Psoas muscle (tissue), 8 donors: ENCODE measurements around the gene UPK1A. TPM values are rescaled to one million over a fixed set of nuclear protein-coding genes. Genes with fewer than 3 reads are reported as not detected.

ENCODE experiments used
- ATAC-seq, 4 donors: fragments of 200-7000 bp; cut with Tn5 transposase; one replicate each; pipeline ENCODE4 v1.9.1; 2020; ENCODE audit warnings: moderate library complexity in 3 of 4, mild to moderate bottlenecking in 2 of 4
- DNase-seq, 2 donors: peaks; one replicate each; pipeline ENCODE4 v3.0.0-alpha.2; 2020
- H3K27ac ChIP-seq: fragments of 200-600 bp; one replicate; pipeline ENCODE4 v1.8.0; 2022
- H3K27me3 ChIP-seq, 3 donors: fragments of 200-600 bp in 1 of 3; one replicate each; pipeline versions ENCODE4 v1.6.1 to v1.8.0; 2013 to 2022; ENCODE audit warnings: low read length in 2 of 3, mild to moderate bottlenecking in 2 of 3, moderate library complexity in 1 of 3; ENCODE audit not compliant: insufficient read depth in 3 of 3
- H3K36me3 ChIP-seq, 2 donors: fragments of 200-600 bp in 1 of 2; one replicate each; pipeline versions ENCODE4 v1.6.1 to v1.8.0; 2013 to 2022; ENCODE audit warnings: low read depth in 1 of 2, mild to moderate bottlenecking in 1 of 2, moderate library complexity in 1 of 2; ENCODE audit not compliant: insufficient read depth in 1 of 2
- H3K4me1 ChIP-seq: fragments of 200-600 bp; one replicate; pipeline ENCODE4 v1.8.0; 2022
- H3K4me3 ChIP-seq: fragments of 200-600 bp; one replicate; pipeline ENCODE4 v1.8.0; 2022; ENCODE audit warnings: mild to moderate bottlenecking
- H3K9me3 ChIP-seq: fragments of 200-600 bp; one replicate; pipeline ENCODE4 v1.8.0; 2022
- CTCF ChIP-seq: fragments of 200-600 bp; IDR thresholded peaks from one replicate; pipeline ENCODE4 v1.8.0; 2022; ENCODE audit warnings: antibody characterized with exemption
- WGBS, 3 donors: extraction: QIAGEN DNeasy Blood & Tissue Kit; methylation state at CpG; one replicate each; pipeline versions ENCODE4 v1.1.6 to v1.1.7; 2013; 5-methylcytosine and 5-hydroxymethylcytosine counted together
- intact Hi-C, 2 donors: fragments of 100-400 bp; cut with DNase I; formaldehyde crosslinking; loops; one replicate each; pipeline versions ENCODE4 v1.11.0 to v1.14.2; 2022
- polyA plus RNA-seq, 3 donors: library from polyadenylated mRNA; stranded (reverse); fragments of 200-250 nt; gene quantifications; one replicate each; pipeline ENCODE4 v1.2.3, GENCODE V29; 2013
- total RNA-seq, 4 donors: library from RNA; stranded (reverse); fragmentation: NEBNext Ultra II Directional in 2 of 4; extraction: Animal tissue kit (Norgen Biotek cat#: 25700) in 2 of 4; gene quantifications; one replicate each; pipeline versions ENCODE4 v1.2.1 to v1.2.4, GENCODE V29; 2021 to 2023
- donor health status: healthy with polysubstance abuse.
- donor health status: DM: no; HTN: no; CAD: no; lungs with moderate emphysema.
- donor health status: Bipolar disorder and iron deficiency.
- donor health status: healthy.
- donor health status: DM: yes; HTN: yes; CAD: no.
- donor health status: DM: no; HTN: no; CAD: no.
- donor health status: DM: no; HTN: no; CAD: no.
- donor health status: DM: yes; HTN: yes; CAD: no.

The UPK1A gene
- total and polyA plus RNA-seq, 7 donors, result 0.17 to 0.31 (median 0.24) TPM; not detected in 4

GRCh38 chr19:35637165-35637564, 29.2 kb upstream of the UPK1A start:
- Histone ChIP-seq H3K4me1 (no peaks in the 10 kb centered on the region), H3K4me3 (no peak overlapping the region), H3K27ac (no peak overlapping the region), H3K9me3 (no peaks in the 10 kb centered on the region), H3K36me3 (peaks cover 0 to 64% of the 10 kb centered on the region in 2 donors), H3K27me3 (no peaks in the 10 kb centered on the region)
- ATAC-seq (no peak), DNase-seq (no peak)
- no peak for TF ChIP-seq CTCF
- 89 to 94% (median 93%) methylated on average over 24 to 25 of the region's 25 CpGs for WGBS, 3 donors
- intact Hi-C loops, result no loop called here

GRCh38 chr19:35639321-35639639, 27.0 kb upstream of the UPK1A start:
- no peak for TF ChIP-seq CTCF
- 34 to 44% (median 43%) methylated on average over 6 of the region's 6 CpGs for WGBS, 3 donors
- no peak for DNase-seq

GRCh38 chr19:35639863-35640262, 26.5 kb upstream of the UPK1A start:
- no peak overlapping the region for H3K27ac ChIP-seq
- H3K4me1 ChIP-seq, result peaks cover 4% of the 10 kb centered on the region
- no peaks in the 10 kb centered on the region for H3K9me3 ChIP-seq
- H3K4me3 ChIP-seq, result no peak overlapping the region
- TF ChIP-seq CTCF, result no peak
- 79 to 87% (median 81%) methylated on average over 8 of the region's 8 CpGs for WGBS, 3 donors
- DNase-seq, result no peak
- no peak for ATAC-seq
- H3K36me3 ChIP-seq, result peaks cover 0 to 37% of the 10 kb centered on the region in 2 donors
- no peaks in the 10 kb centered on the region for H3K27me3 ChIP-seq
- intact Hi-C loops, result no loop called here

More at GRCh38 chr19:35639321-35639639, 27.0 kb upstream of the UPK1A start:
- ATAC-seq, result no peak
- intact Hi-C loops, result no loop called here
- H3K9me3 ChIP-seq, result no peaks in the 10 kb centered on the region
- peaks cover 0 to 43% of the 10 kb centered on the region in 2 donors for H3K36me3 ChIP-seq
- H3K27ac ChIP-seq, result no peak overlapping the region
- no peak overlapping the region for H3K4me3 ChIP-seq
- H3K27me3 ChIP-seq, result no peaks in the 10 kb centered on the region
- H3K4me1 ChIP-seq, result peaks cover 4% of the 10 kb centered on the region

- intact Hi-C loops, result no loop called here
- peaks cover 4% of the 10 kb centered on the region for H3K4me1 ChIP-seq
- DNase-seq (no peak), ATAC-seq (no peak)
- peaks cover 0 to 19% of the 10 kb centered on the region in 2 donors for H3K36me3 ChIP-seq
- no peaks in the 10 kb centered on the region for H3K9me3 ChIP-seq
- WGBS, 3 donors, result 18 to 31% (median 24%) methylated on average over 26 to 28 of the region's 28 CpGs
- H3K27ac ChIP-seq, result no peak within 1 kb of the TSS
- no peaks in the 10 kb centered on the region for H3K27me3 ChIP-seq
- TF ChIP-seq CTCF, result no peak
- no peak within 1 kb of the TSS for H3K4me3 ChIP-seq
These were observed 24.7 kb upstream of the UPK1A start, which contains the start of gene ETV2 for GRCh38 chr19:35641515-35642151. Gene ETV2 (plus strand): TSS chr19:35641745. CDS start chr19:35642461, 716 bp downstream.

GRCh38 chr19:35642312-35642711, 24.0 kb upstream of the UPK1A start:
- no peaks in the 10 kb centered on the region for H3K9me3 ChIP-seq
- peaks cover 4% of the 10 kb centered on the region for H3K4me1 ChIP-seq
- intact Hi-C loops, result no loop called here
- 71 to 82% (median 76%) methylated on average over 10 of the region's 10 CpGs for WGBS, 3 donors
- no peak for TF ChIP-seq CTCF
- DNase-seq (no peak), ATAC-seq (no peak)
- no peaks in the 10 kb centered on the region for H3K27me3 ChIP-seq
- H3K27ac ChIP-seq, result no peak overlapping the region
- H3K4me3 ChIP-seq, result no peak overlapping the region
- H3K36me3 ChIP-seq, result peaks cover 0 to 12% of the 10 kb centered on the region in 2 donors
